HG03460 (cell line): ENCODE measurements around the gene GNPTAB.
A peak's percentile ranks its signal among the peaks of the same experiment; 100 is the strongest.
"Not testable (repeated sequence)": the region's sequence is repeated elsewhere in the genome, so short reads cannot be mapped to it uniquely, and the experiment has no call there.

Experiments
- ATAC-seq: cut with Tn5 transposase; IDR thresholded peaks from one replicate; pipeline ENCODE4 v1.9.1; 2021; ENCODE audit not compliant: unreplicated experiment

The GNPTAB gene

DNA sequence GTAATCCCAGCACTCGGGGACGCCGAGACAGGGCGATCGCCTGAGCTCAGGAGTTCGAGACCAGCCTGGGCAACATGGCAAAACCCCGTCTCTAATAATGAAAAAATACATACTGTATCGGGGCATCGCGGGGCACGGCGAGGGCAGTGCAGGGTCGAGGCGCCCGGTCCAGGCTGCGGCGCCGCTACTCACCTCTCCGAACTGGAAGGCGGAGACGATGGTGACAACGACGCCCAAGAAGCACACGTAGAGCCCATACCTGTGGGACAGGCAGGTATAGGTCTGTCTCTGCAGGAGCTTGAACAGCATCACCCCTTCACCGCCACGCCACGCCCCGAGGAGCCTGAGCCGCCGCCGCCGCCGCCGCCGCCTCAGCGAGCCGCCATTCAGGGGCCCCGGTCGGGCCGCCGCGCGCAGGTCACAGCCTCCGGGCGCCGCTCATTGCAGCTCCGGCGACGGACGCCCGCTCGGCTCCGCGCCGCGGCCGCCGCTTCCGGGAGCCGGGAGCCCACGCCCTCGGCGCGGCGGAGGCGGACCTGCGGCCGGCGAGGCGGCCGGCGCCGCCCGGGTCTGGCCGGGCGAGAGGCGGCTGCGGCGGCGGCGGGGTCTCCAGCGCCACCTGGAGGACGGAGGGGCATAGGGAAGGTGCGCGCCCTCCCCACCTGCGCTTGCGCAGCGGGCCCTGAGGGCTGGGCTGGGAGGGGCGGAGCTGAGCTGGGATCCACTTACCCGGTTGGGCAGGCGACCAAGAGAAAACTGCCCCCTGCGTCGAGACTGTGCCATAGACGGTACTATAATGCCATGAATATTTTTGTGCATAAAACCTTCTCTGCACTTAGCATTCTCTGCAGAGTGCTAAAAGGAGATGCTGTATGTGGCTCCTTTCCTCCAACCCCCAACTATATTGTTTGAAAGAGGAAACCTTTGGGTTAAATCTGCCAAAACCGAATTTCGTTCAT, at the start of gene GNPTAB:
TSS of gene GNPTAB (minus strand) at position 593 of the 959 bp plus-strand sequence. CDS start at position 309, 284 bp downstream.
- ATAC-seq = peak; percentile 92

DNA sequence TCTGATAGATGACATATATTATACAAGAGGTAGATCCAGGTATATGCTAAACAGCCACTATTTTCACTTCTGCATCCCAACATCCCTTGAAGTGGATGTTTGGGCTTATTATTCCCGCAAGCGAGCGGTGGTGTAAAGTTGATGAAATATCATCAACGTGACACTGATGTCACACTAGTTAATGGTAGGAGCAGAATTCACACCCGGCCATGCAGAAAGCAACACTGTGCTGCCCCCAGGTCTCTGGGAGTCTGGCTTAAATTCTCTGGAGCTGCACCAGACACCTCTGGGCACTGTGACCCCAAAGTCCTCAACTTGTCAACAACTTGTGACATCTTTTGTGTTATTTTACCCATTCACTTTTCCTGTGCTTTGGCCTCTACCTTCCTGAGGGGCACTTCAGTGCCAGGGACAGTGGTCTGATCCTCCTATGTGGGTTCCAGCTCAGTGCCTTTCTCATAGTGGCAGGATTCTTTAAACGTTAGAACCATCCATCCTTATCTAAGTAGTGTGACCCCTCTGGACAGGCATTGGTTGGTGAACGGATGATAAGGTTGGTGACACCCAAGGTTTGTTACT, 47.6 kb upstream of the GNPTAB start:
- no peak for ATAC-seq

DNA sequence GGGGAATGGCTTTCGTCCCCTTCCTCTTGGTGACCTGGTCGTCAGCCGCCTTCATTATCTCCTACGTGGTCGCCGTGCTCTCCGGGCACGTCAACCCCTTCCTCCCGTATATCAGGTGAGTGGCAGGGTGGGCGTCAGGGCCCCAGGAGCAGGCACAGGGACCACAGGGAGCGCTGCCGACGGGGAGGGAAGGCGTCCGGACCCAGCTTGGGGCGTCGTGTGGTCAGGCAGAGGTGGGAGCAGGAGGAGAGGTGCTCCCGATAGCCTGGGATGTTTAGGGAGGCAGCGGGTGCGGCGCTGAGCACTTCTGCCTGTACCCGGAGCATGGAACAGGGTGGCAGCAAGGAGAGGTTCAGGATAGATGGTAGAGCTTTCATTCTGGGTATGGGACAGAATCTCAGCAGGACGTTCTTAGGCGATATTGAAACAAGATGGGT, 47.1 kb upstream of the GNPTAB start:
- peak; percentile 12 for ATAC-seq

DNA sequence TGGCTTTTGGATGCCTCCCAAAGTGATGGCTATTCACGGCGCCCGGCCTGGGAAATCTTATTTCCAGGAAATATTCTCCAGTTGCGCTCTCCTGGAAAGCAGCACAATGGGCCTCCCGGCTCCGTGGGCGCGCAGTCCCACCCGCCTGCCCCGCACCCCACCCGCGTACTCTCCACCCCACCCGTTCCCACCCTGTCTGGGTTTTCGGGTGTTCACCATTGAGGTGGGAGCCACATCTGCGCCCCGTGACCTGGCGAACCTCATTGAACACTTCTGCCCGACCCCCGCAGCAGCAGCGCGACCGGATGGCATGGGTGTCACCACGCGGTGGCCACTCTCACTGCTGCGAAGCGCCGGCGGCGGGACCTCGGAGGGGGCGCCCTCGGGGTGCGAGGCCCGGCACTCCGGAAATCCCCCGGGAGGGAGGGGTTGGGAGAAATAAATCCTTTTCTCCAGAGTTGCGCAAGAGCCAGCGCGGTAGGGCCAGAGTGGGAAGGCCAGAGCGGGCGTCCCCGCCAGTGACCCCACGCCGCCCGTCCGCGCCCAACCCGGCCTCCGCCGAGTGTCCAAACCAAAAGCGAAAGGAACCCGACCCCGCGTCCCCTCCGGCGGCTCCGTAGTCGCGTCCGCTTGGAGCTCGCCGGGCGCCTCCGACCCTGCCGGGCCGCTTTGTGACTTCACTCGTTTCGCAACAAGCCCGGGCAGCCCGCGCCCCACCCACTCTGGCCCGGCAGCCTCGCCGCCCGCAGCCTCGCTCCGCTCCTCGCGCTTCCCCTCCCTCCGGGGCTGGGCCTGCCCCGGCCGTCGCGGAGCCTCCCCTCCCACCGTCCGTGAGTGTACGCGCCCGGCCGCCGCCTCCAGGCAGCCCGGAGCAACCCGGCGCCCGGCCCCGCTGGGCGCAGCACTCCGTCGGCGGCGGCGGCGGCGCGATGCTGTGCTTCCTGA, 46.4 kb upstream of the GNPTAB start, which contains the start of gene DRAM1:
TSS of gene DRAM1 (plus strand) at position 720 of the 945 bp plus-strand sequence. CDS start at position 930, 210 bp downstream.
- ATAC-seq = peak; percentile 78

DNA sequence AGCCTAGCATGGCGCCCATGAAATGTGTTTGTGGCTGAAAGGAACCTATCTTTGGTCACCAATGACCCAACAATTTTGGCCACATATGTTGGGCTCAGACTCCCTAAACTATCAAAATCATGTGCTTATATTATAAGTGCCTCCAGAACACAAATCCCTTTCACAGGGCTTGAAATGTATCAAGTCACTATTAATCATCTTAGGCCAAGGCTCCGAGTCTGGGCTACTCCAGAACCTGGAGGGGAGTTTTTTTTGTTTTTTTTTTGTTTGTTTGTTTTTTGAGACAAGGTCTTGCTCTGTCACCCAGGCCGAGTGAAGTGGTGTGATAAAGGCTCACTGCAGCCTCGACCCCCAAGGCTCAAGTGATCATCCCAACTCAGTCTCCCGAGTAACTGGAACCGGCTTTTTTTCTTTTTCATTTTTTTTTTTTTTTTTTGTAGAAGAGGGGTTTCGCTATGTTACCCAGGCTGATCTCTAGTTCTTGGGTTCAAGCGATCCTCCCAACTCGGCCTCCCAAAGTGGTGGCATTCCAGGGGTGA, 45.6 kb upstream of the GNPTAB start:
- no peak for ATAC-seq

DNA sequence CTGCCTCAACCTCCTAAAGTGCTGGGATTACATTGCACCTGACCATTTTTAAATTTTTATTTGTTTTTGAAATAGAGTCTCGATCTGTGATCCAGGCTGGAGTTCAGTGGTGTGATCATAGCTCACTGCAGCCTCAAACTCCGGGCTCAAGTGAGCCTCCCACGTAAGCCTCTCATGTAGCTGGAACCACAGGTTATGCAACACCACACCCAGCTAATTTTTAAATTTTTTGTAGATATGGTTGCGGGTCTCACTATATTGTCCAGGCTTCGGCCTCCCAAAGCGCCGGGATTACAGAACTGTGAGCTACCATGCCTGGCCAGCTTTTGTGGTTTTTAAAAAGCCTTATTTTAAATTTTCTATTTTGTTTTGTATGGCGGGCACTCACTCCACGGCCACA, 44.4 kb upstream of the GNPTAB start:
- ATAC-seq = no peak

DNA sequence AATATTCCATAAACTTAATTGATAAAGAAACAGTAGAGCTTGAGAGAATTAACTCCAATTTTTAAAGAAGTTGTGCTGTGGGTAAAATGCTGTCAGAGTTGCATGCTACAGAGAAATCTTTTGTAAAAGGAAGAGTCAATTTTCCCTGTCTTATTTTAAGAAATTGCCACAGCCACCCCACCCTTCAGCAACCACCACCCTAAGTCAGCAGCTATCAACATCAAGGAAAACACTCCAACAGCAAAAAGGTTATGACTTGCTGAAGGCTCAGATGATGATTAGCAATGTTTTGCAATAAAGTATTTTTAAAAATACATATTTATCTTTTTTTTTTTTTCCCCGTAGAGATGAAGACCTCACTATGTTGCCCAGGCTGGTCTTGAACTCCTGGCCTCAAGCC, 40.2 kb upstream of the GNPTAB start:
- ATAC-seq = no peak

DNA sequence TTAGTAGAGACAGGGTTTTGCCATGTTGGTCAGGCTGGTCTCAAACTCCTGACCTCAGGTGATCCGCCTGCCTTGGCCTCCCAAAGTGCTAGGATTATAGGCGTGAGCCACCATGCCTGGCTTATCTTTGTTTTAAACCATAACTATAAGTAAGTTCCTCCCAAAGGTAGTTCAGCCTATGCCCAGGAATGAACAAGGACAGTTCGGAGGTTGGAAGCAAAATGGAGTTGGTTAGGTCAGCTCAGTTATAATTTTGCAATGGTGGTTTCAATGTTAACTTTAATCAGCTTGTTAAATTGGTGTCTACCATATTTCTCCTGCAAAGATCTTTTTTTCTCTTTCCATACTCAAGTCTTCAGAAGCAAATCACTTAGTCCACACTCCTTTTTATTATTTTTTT, 36.9 kb upstream of the GNPTAB start:
- ATAC-seq = not testable (repeated sequence)

DNA sequence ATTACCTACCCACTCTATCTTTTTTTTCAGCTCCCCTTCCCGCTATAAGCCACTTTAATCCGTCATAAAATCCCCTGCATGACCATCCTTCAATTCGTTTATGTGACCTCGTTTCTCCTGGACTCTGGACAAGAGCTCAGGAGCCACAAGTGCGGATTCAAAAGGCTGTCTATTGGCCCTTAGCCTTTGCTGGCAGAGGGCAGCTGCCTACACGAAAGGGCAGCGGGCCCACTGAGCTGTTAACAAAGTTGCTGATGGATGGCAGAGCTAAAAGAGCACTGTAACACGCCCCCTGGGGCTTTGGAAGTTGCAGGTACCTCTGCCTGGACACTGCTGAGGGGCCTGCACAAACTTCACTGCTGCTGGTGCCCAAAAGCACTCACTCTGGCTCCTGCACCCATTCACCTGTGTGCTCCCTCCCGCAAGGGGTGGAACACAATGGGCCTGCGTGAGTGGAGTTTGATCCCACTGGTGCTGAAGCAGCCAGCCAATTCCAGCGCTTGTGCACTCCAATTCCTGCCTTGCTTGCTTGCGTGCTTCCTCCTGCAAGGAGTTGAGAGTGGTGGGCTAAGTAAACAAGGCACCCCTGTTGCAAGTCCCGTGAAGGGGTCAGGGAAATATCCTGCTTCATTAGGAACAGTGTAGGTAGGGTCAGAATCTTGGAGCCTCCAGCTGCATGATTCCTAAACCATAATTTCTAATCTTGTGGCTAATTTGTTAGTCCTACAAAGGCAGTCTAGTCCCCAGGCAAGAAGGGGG, 36.0 kb upstream of the GNPTAB start:
- ATAC-seq = no peak

DNA sequence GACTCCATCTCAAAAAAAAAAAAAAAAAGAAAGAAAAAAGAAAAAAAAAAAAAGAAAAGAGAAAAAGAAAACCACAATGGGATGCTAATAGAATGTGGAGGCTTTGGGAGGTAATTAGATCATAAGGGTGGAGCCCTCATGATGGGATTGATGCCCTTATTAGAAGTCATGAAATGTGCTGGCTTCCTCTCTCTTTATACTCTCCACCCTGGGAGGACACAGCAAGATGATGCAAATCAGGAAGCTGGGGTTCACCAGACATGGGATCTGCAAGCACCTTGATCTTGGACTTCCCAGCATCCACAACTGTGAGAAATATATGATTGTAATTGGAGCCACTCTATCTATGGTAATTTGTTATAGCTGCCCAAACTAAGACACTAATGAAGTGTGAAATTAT, 33.2 kb upstream of the GNPTAB start:
- ATAC-seq = no peak

DNA sequence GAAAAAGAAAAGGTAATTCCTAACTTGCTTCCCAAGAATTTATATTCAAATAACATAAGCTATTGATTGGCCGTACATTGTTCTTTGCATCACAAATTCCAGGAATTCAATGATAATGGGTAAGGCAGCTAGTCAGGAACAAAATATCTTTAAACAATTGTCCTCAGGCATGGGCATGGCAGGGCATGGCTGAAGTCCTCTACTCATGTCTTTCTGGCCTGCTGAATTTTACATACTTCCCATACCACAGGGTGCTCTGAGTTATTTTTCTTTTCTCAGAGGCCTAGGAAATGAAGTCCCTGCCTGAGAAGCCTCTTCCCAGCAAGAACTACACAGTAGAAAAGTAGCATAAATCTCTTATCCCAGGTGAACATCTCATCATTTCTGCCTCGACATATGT, 31.5 kb upstream of the GNPTAB start:
- no peak for ATAC-seq

DNA sequence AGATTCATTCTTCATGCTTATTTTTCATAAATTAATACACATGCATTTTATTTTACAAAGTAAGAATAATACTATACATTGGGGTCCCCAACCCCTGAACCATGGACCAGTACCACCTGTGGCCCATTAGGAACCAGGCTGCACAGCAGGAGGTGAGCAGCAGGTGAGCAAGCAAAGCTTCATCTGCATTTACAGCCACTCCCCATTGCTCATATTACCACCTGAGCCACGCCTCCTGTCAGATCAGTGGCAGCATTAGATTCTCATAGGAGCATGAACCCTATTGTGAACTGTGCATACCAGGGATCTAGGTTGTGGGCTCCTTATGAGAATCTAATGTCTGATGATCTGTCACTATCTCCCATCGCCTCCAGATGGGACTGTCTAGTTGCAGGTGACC, 30.9 kb upstream of the GNPTAB start:
- not testable (repeated sequence) for ATAC-seq

DNA sequence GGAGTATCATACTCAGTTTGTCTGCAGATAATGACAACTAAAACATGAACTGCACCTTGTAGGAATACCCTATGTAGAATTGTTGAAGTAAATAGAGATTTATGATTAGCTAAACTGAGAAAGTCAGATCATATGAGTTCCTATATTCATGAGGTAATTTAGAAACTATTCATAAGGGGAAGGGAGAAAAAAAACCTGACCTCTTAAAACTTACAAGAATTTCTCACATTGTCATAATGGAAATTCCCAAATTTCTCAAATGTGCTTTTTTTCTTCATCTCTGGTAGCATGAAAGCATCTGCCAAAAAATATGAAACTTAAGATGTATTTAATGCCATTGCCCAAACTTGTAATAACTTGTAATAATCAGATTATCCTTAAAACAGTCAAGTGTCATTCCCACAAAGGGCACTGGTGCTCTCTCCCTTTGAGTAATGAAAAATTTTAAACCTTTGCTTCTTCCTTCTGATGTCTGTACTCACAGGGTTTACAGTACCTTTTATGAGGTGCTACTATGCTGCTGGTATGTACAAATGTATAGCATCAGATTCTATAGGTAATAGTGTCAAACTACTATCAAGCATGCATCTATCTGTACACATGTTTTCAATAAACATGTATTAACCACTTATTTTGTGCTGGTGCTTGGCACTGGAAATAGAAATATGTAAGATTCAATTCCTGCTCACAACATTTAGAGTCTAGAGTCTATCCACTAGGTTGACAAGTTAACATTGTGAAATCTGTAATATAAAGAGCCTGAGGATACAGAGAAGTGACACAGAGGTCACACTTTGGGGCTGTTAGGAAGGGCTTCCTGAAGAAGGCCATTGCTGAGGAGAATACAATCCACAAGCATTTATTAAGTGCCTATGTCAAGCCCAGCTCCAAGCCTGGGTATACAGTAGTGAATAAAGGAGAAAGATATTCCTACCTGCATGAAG, 29.2 kb upstream of the GNPTAB start:
- ATAC-seq = peak; percentile 43

DNA sequence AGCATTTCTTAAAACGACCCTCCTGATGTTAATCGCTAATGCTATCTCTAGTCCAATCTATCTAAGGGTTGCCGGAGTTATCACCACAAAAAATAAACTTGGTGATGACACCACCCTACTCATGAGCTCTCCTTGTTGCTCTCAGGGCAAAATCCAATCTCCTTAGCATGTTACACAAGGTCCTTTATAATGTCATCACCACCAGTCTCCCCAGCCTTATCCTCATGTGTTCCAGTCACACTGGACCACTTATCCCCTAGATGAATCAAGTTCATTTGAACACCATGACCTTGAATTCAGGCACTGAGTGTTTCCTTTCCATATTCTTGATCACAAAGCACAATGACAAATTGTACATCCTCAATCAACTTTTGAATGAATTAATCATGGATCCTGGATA, 27.6 kb upstream of the GNPTAB start:
- ATAC-seq = no peak

DNA sequence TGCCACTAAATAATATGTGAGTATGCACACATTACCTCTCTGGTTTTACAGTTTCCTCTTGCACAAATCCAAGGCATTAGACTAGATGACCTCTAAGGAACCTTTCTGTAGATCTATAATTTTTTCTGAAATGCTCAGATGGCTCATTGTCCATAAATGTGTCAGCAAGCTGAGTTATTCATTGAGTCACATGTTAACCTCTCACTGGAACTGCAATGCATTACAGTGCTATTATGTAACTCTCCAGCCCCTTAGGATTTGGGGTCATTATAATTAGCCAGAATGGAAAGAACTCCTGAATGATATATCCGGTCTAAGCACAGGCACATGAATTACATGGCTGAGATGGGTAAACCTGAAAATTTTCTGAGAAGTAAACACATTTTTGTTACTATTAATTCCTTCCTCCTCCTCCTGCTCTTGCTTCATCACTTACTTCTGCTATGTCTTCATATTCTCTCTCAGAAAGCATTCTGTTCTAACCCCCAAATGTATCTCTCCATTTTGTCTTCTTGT, 26.3 kb upstream of the GNPTAB start:
- peak; percentile 51 for ATAC-seq

DNA sequence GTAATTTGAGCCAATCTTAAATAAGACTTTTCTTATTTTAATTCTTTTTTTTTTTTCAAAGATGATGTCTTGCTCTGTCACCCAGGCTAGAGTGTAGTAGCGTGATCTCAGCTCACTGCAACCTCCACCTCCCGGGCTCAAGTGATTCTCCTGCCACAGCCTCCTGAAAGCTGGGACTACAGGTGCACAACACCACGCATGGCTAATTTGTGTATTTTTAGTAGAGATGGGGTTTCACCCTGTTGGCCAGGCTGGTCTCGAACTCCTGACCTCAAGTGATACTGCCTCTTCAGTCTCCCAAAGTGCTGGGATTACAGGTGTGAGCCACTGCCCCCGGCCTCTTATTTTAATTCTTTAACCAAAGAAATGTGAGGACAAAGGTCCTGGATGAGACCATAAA, 25.9 kb upstream of the GNPTAB start:
- ATAC-seq = peak; percentile 26

DNA sequence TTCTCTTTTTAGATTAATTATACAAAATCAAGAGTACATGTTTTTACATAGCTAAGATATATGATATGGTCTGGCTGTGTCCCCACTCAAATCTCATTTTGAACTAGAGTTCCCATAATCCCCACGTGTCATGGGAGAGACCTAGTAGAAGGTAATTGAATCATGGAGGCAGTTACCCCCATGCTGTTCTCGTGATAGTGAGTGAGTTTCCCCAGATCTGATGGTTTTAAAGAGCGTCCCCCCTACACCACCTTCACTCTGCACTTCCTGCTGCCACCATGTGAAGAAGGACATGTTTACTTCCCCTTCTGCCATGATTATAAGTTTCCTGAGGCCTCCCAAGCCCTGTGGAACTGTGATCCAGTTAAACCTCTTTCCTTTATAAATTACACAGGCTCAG, 25.2 kb upstream of the GNPTAB start:
- ATAC-seq = no peak

DNA sequence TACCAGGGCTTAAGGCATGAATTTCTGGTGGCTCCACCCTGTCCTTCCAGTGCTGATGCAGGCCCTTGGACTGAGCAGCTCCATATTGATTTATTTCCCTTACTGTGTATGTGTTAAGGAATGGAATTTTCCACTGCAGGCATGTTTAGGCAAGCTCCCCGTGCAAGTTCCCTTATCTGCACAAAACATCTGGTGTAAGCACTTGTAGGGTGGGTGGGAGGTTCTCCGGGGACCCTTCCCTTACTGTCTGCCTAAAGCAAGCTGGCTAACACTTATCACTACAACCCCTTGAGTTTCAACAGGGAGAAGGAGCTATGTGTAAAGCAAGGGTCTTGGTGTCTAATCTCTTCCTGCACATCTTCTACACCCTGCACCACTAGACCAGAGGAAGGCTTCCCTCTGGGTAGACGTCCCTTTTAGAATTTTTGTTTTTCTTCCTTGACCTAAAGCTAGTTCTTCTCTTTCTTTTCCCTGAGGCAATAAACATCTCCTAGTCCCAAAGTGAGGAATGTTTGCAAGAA, 24.7 kb upstream of the GNPTAB start:
- ATAC-seq = no peak
